NCI-H82 treated with DMSO at 0.1 percent for 48 hours (cell line): ENCODE results near the gene TTC28.
"Not testable (repeated sequence)": the region's sequence is repeated elsewhere in the genome, so short reads cannot be mapped to it uniquely, and the experiment has no call there.

Experiments
- DNase-seq: peaks from one replicate; lab custom pipeline; 2025; ENCODE audit not compliant: unreplicated experiment; lab: John Stamatoyannopoulos, UW

TTC28 gene

DNA sequence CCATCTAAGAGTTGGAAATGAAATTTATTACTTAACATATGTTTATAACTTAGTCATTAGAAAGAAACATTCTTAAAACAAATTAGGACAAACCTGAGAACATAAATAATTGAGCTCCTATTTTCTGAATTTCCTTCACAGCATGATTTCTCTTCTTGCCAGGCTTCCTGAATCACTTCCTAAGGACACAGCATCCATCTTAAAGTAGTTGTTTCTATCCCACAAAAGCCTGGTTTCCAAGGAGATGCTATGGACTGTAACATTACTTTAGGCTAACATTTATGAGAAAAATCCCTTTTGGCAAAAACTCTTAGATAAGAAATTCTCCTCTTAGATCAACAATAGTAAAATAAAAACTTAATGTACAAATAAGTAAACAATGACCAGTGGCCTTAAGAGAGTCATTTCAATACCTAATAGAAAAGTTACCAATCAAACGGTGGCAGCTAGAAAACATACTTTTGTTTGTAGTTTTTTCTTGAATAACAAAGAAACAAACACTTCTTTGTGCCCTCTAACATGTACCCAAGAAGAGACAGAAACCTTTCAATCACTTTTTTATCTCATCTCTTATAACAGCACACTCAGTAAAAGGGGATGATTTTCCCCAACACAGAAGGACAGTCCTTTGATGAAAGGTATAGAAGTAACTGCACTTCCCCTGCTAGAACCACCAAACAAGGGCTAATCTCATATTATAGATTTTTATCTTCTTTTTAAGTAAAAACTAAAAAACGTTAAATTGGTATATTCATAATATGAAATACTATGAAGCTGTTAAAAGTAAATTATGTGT, 74.5 kb downstream of the TTC28 start:
- DNase-seq: no peak

DNA sequence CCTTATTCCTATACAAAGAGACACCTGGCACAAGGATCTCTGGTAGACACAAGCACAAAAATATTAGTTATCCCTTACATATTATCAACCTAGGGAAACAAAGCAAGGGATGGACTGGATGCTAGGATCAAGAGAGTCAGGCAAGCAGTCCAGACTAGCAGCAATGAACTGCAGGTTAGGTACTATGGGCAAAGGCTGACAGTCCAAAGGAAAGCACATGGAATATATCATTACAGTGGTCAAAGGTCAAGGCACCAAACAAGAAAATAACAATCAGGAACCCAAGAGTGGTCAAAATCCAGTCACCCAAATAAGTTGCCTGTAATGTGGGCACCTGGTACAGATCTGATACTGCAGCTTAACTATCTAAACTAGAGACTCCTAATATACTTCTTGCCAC, 77.7 kb downstream of the TTC28 start:
- DNase-seq: no peak

DNA sequence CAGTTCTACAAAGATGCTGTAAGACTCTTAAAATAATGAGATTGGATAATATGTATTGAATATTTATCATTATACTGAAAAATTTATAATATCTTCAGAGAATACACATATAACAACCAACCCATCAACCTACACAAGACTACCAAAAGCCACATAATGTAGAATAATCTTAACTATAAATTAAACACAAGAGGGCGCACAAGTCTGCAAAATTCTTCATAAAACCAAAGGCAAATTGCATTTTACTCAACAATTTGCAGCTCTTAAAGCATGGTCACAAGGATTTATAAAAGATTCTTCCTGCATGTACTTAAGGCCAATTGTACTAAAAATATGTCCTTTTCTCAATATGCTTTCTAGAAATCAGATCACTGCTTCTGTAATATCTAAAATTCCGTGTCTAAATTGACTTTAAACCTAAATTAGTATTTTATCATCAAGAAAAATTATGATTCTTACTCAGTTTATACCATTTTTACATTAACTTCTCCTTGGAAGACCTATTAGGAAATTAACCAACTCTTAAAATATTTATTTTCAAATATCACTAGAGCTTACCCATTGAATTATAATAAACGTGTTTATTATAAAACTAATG, 79.0 kb downstream of the TTC28 start:
- peak; percentile 53 for DNase-seq

DNA sequence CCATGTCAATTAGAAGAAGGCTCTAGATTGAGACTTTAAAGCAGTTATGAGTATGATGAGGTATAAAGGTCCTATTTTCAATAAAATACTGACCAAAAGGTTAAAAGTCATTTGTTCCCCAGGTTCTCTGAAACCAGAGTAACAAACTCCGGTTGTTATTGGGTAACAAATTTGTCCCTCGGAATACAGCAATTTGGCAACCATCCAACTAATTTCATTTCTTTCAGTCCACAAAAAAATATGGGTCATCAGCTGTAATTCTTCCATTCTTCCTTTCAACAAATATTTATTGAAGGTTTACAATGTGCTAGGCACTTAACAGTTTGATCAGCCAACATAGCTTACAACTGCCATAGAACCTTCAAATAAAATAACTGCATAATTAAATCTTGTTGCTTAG, 79.9 kb downstream of the TTC28 start:
- no peak for DNase-seq

DNA sequence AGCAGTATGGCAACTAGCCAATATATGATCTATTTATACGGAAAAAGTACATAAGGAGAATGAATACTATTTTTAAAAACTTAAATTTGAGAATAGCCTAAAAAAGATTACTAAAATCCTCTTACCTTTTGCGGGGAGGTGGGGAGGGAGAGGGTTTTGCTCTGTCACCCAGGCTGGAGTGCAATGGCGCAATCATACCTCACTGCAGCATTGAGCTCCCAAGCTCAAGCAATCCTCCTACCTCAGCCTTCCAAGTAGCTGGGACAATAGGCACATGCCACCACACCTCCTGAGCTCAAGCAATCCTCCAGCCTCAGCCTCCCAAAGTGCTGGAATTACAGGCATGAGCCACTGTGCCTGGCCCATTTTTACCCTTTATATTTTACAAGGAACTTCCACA, 82.0 kb downstream of the TTC28 start:
- DNase-seq: no peak

DNA sequence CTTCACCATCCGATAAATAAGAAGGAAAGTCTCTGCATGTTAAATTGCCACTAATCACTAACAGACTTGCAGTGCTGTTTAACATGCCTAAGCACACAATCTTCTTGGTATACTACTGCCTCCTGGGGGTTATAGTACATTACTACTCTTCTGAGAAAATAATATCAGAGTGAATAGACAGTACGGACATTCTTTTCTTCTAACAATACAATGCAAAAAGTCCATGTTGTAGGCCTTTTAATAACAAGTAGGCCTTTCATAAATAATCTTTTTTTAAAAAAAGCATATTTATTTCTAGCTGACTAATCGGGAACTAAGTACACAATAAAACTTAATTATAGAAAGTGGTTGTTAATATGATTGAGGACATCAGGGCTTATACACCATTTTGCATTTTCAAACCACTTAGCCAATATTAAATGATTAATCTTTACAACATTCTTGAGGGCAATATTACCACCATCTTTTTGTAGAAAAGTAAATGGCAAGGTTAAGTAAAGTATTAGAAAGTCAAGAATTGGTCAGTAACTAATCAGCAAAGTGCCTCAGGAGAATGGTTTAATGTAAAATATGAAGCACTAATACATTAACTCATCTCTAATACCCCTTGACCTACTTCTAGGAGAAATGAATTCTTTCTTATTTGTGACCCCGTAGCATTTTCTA, 84.7 kb downstream of the TTC28 start:
- peak; percentile 42 for DNase-seq

DNA sequence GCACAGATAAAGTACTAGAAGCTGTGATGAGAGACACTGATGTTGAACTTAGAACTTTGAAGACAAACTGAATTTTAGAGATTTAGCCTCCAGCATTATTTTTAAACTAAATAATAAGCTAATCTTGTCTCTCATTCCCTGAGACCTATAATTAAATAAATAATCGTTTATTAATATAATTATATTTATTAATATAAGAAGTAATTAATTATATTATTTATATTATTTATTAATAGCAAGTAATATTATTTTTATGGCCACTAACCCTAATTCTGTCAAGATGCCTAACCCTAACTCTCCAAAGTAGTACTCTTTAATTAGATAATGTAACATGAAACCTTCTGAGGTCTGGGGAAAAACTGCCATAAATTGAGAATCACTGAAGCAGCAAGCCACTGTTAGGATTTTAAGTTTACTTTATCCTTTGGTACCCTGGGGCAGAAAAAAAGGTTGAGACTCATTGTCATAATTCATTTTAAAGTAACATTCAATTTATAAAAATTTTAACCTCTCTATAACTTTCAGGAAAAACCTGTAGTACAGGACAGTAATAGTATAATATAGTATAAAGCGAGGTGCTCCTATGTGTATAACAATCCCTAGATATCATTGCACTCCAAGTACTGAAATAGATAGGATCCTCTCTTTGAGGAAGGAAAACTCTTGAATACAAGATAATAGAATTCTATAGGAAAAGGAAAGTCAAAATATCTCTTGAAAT, 85.4 kb downstream of the TTC28 start:
- no peak for DNase-seq

DNA sequence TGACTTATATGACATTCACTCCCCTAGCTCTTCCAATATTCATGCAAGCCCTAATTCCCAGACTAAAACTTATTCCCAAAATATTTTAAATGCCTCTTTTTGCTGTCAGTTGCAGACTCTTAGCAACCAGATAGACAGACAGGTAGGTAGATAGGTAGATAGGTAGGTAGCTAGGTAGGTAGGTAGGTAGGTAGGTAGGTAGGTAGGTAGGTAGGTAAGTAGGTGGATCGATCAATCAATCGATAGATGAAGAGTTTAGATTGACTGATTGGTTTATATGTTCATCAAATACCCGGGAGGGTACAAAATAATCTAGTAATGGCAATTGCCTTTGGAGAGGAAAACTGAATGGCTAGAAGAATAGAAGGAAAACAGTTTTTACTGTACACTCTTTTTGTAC, 86.3 kb downstream of the TTC28 start:
- no peak for DNase-seq

DNA sequence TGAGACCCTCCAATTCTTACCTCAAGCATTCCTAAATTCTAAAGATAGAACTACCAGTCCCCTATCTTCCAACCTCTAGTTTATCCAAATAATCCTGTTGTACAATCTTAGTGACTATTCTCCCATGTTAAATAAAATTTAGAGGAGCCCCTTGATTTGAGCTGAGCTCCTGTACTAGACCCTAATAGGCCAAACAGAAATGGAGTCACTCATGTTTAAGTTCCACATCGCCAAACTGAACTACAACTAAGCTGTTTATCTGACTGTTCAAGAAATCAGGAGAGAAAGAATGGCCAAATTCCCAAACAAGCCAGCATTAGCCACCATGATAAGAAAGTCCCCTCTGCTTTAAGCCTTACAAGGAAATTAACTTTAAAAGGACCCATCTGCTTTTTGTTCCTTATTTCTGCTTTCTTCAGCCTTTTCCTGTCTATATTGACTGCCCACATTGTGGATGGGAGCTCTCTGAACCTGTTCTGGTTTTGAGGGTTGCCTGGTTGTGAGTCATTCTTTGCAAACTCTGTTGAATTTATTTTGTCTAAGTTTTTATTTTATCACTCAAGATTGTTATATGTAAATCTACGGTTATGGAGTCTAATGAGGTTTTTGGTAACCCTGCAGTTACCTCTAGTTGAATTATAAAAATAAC, 90.4 kb downstream of the TTC28 start:
- no peak for DNase-seq

DNA sequence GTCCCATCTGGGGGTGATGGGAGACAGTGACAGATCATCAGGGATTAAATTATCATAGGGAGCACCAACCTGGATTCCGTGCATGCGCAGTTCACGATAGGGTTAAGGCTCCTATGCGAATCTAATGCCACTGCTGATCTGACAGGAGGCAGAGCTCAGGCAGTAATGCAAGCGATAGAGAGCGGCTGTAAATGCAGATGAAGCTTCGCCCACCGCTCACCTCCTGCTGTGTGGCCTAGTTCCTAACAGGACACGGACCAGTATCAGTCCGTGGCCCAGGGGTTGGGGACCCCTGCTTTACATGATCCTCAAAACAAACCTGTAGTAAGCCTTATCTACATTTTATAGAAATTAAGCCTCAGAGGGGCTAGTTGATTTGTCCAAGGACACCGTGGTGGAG, 94.3 kb downstream of the TTC28 start:
- DNase-seq: no peak

DNA sequence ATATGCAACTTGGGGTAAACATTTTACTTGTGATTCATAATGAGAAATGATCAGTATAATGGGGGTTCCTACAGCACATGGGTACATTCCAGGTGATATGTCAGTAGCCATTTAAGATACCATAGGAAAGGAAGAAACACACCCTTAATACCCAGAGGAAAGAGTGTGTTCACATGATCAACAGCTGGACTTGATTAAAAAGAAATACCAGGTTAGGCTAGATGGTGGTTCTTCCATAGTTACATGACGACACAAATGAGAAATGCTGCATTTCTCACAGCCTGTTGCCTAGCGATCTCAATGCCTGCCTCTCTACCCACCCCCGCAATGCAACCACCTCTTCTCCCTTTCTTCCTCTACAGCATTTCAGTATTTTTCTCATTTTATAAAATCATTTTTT, 96.8 kb downstream of the TTC28 start:
- no peak for DNase-seq

DNA sequence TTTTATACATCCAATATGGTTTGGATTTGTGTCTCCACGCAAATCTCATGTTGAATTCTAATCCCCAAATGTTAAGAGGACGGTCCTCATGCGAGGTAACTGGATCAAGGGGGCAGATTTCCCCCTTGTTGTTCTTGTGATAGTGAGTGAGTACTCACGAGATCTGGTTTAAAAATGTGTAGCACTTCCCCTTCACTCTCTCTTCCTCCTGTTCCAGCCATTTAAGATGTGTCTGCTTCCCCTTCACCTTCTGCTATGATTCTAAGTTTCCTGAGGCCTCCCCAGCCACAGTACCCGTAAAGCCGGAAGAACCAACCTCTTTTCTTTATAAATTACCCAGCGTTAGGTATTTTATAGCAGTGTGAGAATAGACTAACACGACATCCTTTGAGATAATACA, 98.6 kb downstream of the TTC28 start:
- DNase-seq: no peak

DNA sequence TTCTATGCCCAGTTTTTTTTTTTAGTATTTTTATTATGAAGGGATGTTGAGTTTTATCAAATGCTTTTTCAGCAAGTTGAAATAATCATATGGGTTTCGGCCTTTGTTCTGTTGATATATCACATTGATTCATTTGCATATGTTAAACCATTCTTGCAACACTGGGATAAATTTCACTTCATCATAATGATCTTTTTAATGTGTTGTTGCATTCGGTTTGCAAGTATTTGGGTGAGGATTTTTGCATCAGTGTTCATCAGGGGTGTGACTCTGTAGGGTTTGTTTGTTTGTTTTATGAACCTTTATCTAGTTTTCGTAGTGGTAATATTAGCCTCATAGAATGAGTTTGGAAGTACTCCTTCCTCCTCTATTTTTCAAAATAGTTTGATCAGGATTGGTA, 103.5 kb downstream of the TTC28 start:
- DNase-seq: no peak

DNA sequence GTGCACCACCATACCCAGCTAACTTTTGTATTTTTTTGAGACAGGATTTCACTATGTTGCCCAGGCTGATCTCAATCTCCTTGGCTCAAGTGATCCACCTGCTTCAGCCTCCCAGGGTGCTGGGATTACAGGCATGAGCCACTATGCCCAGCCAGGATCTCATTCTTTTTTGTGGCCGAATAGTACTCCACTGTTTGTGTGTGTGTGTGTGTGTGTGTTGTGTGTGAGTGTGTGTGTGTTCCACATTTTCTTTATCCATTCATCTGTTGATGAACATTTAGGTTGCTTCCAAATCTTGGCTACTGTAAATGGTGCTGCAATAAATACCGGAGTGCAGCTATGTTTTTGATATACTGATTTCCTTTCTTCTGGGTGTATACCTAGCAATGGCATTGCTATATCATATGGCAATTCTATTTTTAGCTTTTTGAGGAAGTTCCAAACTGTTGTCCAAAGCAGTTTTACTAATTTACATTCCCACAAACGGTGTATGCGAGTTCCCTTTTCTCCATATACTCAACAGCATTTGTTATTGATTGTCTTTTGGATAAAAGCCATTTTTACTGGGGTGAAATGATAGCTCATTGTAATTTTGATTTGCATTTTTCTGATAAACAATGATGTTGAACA, 105.4 kb downstream of the TTC28 start:
- no peak for DNase-seq

DNA sequence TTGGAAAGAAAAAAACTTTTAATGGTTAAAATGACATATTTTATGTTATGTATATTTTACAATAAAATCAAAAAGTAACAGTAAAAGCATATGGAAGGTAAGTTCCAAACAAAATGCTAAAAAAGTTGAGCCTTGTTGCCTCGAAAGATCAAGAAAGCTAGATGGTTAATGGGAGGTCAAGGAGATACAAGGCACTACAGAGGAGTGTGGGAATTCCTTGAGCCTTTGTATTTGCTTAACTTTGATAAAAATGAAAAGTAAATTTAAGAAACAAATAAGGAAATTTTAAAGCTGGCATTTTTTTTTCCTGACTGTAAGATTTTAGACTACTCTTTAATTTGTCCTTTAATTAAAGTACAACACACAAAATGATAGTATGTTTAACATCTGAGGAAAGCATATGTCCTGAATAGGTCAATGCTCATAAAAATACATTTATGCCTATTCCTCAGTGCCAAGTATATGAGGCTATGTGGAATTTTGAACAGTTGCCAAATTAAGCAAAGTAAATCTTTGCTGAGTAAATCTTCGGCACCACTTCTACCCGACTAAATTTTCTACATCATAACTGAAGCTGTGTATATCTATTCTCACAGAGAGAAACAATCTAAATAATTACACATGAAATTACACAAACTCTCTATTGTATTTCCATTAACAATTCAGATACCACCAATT, 108.8 kb downstream of the TTC28 start:
- no peak for DNase-seq

DNA sequence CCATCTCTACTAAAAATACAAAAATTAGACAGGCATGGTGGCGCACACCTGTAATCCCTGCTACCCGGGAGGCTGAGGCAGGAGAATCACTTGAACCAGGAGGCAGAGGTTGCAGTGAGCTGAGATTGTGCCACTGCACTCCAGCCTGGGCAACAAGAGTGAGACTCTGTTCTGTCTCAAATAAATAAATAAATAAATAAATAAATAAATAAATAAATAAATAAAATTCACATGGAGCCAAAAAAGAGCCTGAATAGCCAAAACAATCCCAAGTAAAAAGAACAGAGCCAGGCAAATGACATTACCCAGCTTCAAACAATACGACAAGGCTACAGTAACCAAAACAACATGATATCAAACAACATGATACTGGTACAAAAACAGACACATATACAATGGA, 110.7 kb downstream of the TTC28 start:
- not testable (repeated sequence) for DNase-seq

DNA sequence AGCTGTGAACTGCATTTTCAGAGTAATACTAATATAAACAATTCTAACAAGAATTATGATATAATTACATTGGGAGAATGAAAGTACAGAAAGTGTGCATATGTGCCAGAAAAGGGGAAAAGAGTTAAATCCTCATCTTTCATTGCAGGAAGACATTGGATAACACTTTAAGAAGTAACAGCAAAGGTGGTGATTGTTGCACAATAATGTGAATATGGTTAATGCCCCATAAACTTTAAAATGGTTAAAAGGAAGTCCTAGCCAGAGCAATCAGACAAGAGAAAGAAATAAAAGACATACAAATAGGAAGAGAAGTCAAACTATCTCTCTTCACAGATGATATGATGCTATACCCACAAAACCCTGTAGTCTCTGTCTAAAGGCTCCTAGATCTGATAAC, 111.5 kb downstream of the TTC28 start:
- no peak for DNase-seq

DNA sequence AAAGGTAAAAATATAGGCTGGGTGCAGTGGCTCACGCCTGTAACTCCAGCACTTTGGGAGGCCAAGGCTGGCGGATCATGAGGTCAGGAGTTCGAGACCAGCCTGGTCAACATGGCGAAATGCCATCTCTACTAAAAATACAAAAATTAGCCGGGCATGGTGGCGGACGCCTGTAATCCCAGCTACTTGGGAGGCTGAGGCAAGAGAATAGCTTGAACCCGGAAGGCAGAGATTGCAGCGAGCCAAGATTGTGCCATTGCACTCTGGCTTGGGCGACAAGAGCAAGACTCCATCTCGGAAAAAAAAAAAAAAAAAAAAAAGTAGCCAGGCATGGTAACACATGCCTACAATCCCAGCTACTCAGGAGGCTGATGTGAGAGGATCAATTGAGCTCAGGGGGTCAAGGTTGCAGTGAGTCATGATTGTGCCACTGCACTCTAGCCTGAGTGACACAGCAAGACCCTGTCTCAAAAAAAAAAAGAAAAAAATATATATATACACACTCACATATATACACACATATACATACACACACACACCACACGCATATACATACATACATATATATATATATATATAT, 112.6 kb downstream of the TTC28 start:
- not testable (repeated sequence) for DNase-seq

DNA sequence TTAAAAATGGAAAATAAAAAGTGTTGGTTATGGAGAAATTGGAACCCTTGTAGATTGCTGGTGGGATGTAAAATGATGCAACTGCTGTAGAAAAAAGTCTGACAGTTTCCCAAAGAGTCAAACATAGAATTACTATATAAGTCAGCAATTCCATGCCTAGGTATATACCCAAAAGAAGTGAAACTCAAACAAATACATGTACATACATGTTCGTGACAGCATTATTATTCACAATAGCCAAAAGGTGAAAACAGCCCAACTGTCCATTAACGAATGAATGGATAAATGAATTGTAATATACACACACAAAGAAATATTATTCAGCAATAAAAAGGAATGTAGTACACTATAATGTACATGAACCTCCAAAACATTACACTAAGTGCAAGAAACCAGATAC, 116.0 kb downstream of the TTC28 start:
- DNase-seq: no peak

DNA sequence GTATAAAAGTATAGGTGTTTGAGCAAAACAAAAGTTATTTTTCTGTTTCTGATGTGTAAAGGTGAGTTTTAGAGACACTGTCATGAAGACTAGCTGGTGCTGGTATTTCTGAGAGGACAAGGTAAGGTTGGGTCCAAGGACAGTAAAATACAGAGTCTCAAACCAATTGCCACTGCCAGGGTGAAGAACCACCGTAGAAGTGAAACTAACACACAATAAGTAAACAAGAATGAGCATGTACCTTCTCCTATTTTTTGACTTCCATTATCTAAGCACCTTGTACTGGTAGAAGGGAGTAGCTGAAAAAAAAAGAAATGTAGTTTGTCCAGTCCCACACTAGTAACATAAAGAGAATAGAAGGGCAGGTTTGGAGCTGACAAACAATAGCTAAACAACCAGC, 117.3 kb downstream of the TTC28 start:
- no peak for DNase-seq
